Measurements from ENCODE around the gene SPON1. TPM values are rescaled to one million over a fixed set of nuclear protein-coding genes. Genes with fewer than 3 reads are reported as not detected.

SPON1 gene
- total and polyA plus RNA-seq, 2 experiments from 2014 or later, result 2.9 to 6.4 TPM

DNA sequence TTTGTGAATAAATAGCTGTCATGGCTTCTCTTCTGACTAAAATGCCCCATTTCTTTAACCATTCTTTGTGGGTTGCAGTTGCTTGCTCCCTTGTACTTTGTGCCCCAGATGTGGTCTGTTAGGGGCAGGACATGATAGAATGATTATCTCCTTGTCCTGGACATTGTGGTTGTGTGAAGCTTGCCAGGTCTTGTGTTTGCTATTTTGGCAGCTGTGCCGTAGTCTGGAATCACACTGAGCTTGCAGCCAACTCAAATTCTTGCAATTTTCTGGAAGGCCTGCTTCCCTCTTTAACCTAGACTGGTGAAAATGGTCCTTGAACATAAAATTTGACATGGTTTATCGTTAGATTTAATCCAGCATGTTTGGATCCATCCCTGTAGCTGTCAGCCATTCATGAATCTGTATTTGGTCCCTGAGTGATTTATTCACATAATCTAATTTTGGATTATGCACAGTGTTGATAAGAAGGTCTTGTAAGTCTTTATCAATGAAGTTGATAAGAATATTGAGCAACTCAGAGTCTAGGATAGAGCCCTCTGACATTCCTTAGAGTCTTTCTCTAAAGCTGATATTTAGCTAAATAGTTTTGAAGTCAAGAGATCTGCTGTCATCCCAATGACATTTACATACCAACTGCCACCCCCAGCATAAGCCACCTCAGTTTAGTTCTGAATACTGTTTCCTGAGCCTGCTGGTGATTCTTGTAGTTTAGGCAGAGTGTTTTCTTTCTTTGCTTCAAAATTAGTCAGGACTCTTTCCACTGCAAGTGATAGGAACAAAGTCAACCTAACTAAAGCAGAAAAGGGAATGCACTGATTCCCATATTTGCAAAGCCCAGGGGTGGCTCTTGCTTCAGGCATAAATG lies 9.8 kb downstream of the SPON1 start:
- H3K9me3 Mint-ChIP-seq, result no peaks in the 10 kb centered on the region
- no peak overlapping the region for H3K27ac Mint-ChIP-seq
- no peak overlapping the region for H3K4me2 ChIP-seq

GRCh38 chr11:13972944-13973343 lies 10.4 kb downstream of the SPON1 start:
- DNase-seq (ENCODE audit: low spot score) (no peak), ATAC-seq (no peak)
- Histone ChIP-seq H3K27me3 (ENCODE audit: insufficient read depth) (no peaks in the 10 kb centered on the region), H3K27ac (ENCODE audit: low read depth) (no peak overlapping the region), H3K36me3 (ENCODE audit: insufficient read depth) (no peaks in the 10 kb centered on the region), H2AFZ (no peak overlapping the region), H3K9me2 (ENCODE audit: insufficient read depth) (no peaks in the 10 kb centered on the region), H3K4me1 (ENCODE audit: insufficient read depth) (peaks cover 23% of the 10 kb centered on the region), H3K79me2 (replicated peaks; ENCODE audit: insufficient read depth) (no peaks in the 10 kb centered on the region), H3K4me2 (no peak overlapping the region), H3F3A (replicated peaks; ENCODE audit: low read depth) (no peaks in the 10 kb centered on the region), H4K20me1 (replicated peaks; ENCODE audit: insufficient read depth) (no peaks in the 10 kb centered on the region), H3K4me3 (no peak overlapping the region)
- TF ChIP-seq EZH2phosphoT487 (IDR thresholded peaks at IDR 0.05; ENCODE audit: unreplicated experiment), result no peak
- TF ChIP-seq, protein P1, sequence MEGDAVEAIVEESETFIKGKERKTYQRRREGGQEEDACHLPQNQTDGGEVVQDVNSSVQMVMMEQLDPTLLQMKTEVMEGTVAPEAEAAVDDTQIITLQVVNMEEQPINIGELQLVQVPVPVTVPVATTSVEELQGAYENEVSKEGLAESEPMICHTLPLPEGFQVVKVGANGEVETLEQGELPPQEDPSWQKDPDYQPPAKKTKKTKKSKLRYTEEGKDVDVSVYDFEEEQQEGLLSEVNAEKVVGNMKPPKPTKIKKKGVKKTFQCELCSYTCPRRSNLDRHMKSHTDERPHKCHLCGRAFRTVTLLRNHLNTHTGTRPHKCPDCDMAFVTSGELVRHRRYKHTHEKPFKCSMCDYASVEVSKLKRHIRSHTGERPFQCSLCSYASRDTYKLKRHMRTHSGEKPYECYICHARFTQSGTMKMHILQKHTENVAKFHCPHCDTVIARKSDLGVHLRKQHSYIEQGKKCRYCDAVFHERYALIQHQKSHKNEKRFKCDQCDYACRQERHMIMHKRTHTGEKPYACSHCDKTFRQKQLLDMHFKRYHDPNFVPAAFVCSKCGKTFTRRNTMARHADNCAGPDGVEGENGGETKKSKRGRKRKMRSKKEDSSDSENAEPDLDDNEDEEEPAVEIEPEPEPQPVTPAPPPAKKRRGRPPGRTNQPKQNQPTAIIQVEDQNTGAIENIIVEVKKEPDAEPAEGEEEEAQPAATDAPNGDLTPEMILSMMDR (conservative IDR thresholded peaks at IDR 0.05; ENCODE audit: low read depth in 2 of 2), result no peak
- TF ChIP-seq, protein P2, sequence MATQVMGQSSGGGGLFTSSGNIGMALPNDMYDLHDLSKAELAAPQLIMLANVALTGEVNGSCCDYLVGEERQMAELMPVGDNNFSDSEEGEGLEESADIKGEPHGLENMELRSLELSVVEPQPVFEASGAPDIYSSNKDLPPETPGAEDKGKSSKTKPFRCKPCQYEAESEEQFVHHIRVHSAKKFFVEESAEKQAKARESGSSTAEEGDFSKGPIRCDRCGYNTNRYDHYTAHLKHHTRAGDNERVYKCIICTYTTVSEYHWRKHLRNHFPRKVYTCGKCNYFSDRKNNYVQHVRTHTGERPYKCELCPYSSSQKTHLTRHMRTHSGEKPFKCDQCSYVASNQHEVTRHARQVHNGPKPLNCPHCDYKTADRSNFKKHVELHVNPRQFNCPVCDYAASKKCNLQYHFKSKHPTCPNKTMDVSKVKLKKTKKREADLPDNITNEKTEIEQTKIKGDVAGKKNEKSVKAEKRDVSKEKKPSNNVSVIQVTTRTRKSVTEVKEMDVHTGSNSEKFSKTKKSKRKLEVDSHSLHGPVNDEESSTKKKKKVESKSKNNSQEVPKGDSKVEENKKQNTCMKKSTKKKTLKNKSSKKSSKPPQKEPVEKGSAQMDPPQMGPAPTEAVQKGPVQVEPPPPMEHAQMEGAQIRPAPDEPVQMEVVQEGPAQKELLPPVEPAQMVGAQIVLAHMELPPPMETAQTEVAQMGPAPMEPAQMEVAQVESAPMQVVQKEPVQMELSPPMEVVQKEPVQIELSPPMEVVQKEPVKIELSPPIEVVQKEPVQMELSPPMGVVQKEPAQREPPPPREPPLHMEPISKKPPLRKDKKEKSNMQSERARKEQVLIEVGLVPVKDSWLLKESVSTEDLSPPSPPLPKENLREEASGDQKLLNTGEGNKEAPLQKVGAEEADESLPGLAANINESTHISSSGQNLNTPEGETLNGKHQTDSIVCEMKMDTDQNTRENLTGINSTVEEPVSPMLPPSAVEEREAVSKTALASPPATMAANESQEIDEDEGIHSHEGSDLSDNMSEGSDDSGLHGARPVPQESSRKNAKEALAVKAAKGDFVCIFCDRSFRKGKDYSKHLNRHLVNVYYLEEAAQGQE (IDR thresholded peaks at IDR 0.05; ENCODE audit: unreplicated experiment), result no peak
- Mint-ChIP-seq H3K27ac (no peak overlapping the region), H3K9me3 (no peaks in the 10 kb centered on the region), H3K36me3 (ENCODE audit: low read depth) (no peaks in the 10 kb centered on the region), H3K27me3 (ENCODE audit: insufficient read depth, low read depth, poor library complexity) (peaks cover 2% of the 10 kb centered on the region), H3K4me3 (no peak overlapping the region), H3K4me1 (peaks cover 23% of the 10 kb centered on the region)

More for the DNA sequence above, 9.8 kb downstream of the SPON1 start:
- peaks cover 30% of the 10 kb centered on the region for H3K4me1 Mint-ChIP-seq
- H3K27me3 Mint-ChIP-seq (ENCODE audit: insufficient read depth, low read depth, poor library complexity), result peaks cover 2% of the 10 kb centered on the region
- H2AFZ ChIP-seq, result no peak overlapping the region
- DNase-seq (ENCODE audit: low spot score) (no peak), ATAC-seq (no peak)
- TF ChIP-seq NANOG (IDR thresholded peaks at IDR 0.05; ENCODE audit: borderline replicate concordance), result no peak
- no peak for TF ChIP-seq ETS1 (IDR thresholded peaks at IDR 0.05)
- TF ChIP-seq STAT1 (IDR thresholded peaks at IDR 0.05; ENCODE audit: unreplicated experiment), result no peak
- no peaks in the 10 kb centered on the region for H3K36me3 ChIP-seq (ENCODE audit: insufficient read depth)
- H3K27ac ChIP-seq (ENCODE audit: low read depth), result no peak overlapping the region
- peaks cover 29% of the 10 kb centered on the region for H3K4me1 ChIP-seq (ENCODE audit: insufficient read depth)
- H3K9me2 ChIP-seq (ENCODE audit: insufficient read depth), result no peaks in the 10 kb centered on the region
- no peaks in the 10 kb centered on the region for H3F3A ChIP-seq (replicated peaks; ENCODE audit: low read depth)
- no peaks in the 10 kb centered on the region for H3K36me3 Mint-ChIP-seq (ENCODE audit: low read depth)
- H3K27me3 ChIP-seq (ENCODE audit: insufficient read depth), result no peaks in the 10 kb centered on the region
- no peaks in the 10 kb centered on the region for H3K79me2 ChIP-seq (replicated peaks; ENCODE audit: insufficient read depth)
- H3K4me3 Mint-ChIP-seq, result no peak overlapping the region
- H4K20me1 ChIP-seq (replicated peaks; ENCODE audit: insufficient read depth), result no peaks in the 10 kb centered on the region
- H3K4me3 ChIP-seq, result no peak overlapping the region
